ENCODE measurements around the gene TBC1D9B. TPM values are rescaled to one million over a fixed set of nuclear protein-coding genes. Genes with fewer than 3 reads are reported as not detected.
"Not testable (repeated sequence)": the region's sequence is repeated elsewhere in the genome, so short reads cannot be mapped to it uniquely, and the experiment has no call there.

TBC1D9B gene
- total RNA-seq, 2 experiments from 2014 or later, result 94.2 to 98.1 TPM

GRCh38 chr5:179874136-179874535 is 33.6 kb downstream of the TBC1D9B start:
- CTCF ChIA-PET, result no interaction called here
- POLR2A ChIA-PET, result no interaction called here

GRCh38 chr5:179873588-179874110 is 34.0 kb downstream of the TBC1D9B start:
- ChIA-PET POLR2A (no interaction called here), CTCF (no interaction called here)

GRCh38 chr5:179872828-179873575 is 34.7 kb downstream of the TBC1D9B start:
- ChIA-PET CTCF (no interaction called here), POLR2A (no interaction called here)

GRCh38 chr5:179872055-179872827 is 35.5 kb downstream of the TBC1D9B start:
- ChIA-PET POLR2A (no interaction called here), CTCF (no interaction called here)

GRCh38 chr5:179871533-179871932 is 36.2 kb downstream of the TBC1D9B start:
- CTCF ChIA-PET, result not testable (repeated sequence)
- POLR2A ChIA-PET, result interaction anchor here (0.5 kb wide), 1 partner anchor 116 kb away, joined by 4 read pairs; no protein-coding TSS in a partner anchor

GRCh38 chr5:179870952-179871351 is 36.7 kb downstream of the TBC1D9B start:
- CTCF ChIA-PET, result no interaction called here
- POLR2A ChIA-PET, result no interaction called here

- POLR2A ChIA-PET, result no interaction called here
Observed at GRCh38 chr5:179870403-179870903, 37.2 kb downstream of the TBC1D9B start.

GRCh38 chr5:179869641-179870402 is 37.9 kb downstream of the TBC1D9B start:
- POLR2A ChIA-PET, result no interaction called here
- CTCF ChIA-PET, result interaction anchor here (0.6 kb wide), 1 partner anchor 178 kb away, joined by 3 read pairs; no protein-coding TSS in a partner anchor

More at GRCh38 chr5:179870403-179870903, 37.2 kb downstream of the TBC1D9B start:
- CTCF ChIA-PET, result interaction anchor here (0.6 kb wide), 1 partner anchor 178 kb away, joined by 3 read pairs; no protein-coding TSS in a partner anchor

GRCh38 chr5:179869101-179869500 is 38.6 kb downstream of the TBC1D9B start:
- ChIA-PET POLR2A (no interaction called here), CTCF (no interaction called here)

GRCh38 chr5:179868541-179868940 is 39.2 kb downstream of the TBC1D9B start:
- CTCF ChIA-PET, result interaction anchor here (0.6 kb wide), 1 partner anchor 114 kb away, joined by 3 read pairs; no protein-coding TSS in a partner anchor
- POLR2A ChIA-PET, result no interaction called here

GRCh38 chr5:179867476-179867875 is 40.2 kb downstream of the TBC1D9B start:
- ChIA-PET CTCF (interaction anchor here (0.6 kb wide), 1 partner anchor 17 kb away, joined by 3 read pairs; no protein-coding TSS in a partner anchor), POLR2A (no interaction called here)

- ChIA-PET CTCF (interaction anchor here (0.9 to 1.2 kb wide), 2 partner anchors 10 to 14 kb away, joined by 3 read pairs; no protein-coding TSS in a partner anchor), POLR2A (no interaction called here)
Observed at GRCh38 chr5:179867079-179867465, 40.6 kb downstream of the TBC1D9B start.

GRCh38 chr5:179866241-179867078 is 41.2 kb downstream of the TBC1D9B start:
- CTCF ChIA-PET, result interaction anchor here (0.9 to 1.2 kb wide), 2 partner anchors 9 to 15 kb away, joined by 3 read pairs; no protein-coding TSS in a partner anchor

GRCh38 chr5:179865491-179866240 is 42.0 kb downstream of the TBC1D9B start:
- POLR2A ChIA-PET, result no interaction called here
- CTCF ChIA-PET, result no interaction called here

More at GRCh38 chr5:179866241-179867078, 41.2 kb downstream of the TBC1D9B start:
- POLR2A ChIA-PET, result no interaction called here

- CTCF ChIA-PET, result interaction anchor here (1.2 kb wide), 1 partner anchor 63 kb away, joined by 3 read pairs; no protein-coding TSS in a partner anchor
- POLR2A ChIA-PET, result no interaction called here
Observed at GRCh38 chr5:179864686-179865085, 43.0 kb downstream of the TBC1D9B start.

- POLR2A ChIA-PET, result no interaction called here
Observed at GRCh38 chr5:179863449-179864085, 44.1 kb downstream of the TBC1D9B start.

GRCh38 chr5:179862891-179863290 is 44.8 kb downstream of the TBC1D9B start:
- ChIA-PET POLR2A (no interaction called here), CTCF (interaction anchor here (0.5 to 1.2 kb wide), 2 partner anchors 14 to 431 kb away, joined by 3 read pairs; no protein-coding TSS in a partner anchor)

More at GRCh38 chr5:179863449-179864085, 44.1 kb downstream of the TBC1D9B start:
- CTCF ChIA-PET, result interaction anchor here (1.2 kb wide), 2 partner anchors 13 to 62 kb away, joined by 3 read pairs; no protein-coding TSS in a partner anchor

Measured in activated CD8-positive, alpha-beta memory T cell treated with anti-CD3 and anti-CD28 coated beads for 36 hours (primary cell).